Activated T-cell treated with anti-CD3 and anti-CD28 coated beads for 4 hours (primary cell): Measurements from ENCODE around the gene VPS35.

Experiments
- DNase-seq: peaks from one replicate; pipeline ENCODE4 v3.0.0-alpha.2; 2020

VPS35 gene

DNA sequence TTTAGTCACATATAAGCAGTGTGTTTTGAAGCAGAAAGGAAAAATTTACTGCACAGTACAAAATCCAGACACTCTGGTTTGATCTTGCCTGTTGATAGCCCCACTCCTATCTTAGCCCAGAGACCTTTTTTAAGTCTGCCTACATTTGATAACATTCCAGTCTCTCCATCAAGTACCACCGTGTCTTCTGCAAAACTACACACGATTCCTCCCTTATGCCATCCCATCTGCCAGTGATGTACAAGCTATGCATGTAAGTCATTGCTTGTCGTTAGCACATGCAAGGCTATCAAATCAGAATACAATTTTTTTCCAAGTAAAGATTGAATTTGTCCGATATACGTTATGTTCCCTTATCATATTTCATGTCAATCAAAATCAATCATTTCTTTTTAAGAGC lies 82.7 kb downstream of the VPS35 start:
- DNase-seq, result no peak
